Measurements from ENCODE around the gene TAF3. TPM values are rescaled to one million over a fixed set of nuclear protein-coding genes. Genes with fewer than 3 reads are reported as not detected.

TAF3 gene
- total RNA-seq, 2 donors from 2014 or later: 9.7 to 14.0 TPM

GRCh38 chr10:7876541-7877127, 58.3 kb downstream of the TAF3 start:
- Mint-ChIP-seq H3K27me3 (no peaks in the 10 kb centered on the region), H3K9me3 (no peaks in the 10 kb centered on the region), H3K27ac (no peak overlapping the region)

DNA sequence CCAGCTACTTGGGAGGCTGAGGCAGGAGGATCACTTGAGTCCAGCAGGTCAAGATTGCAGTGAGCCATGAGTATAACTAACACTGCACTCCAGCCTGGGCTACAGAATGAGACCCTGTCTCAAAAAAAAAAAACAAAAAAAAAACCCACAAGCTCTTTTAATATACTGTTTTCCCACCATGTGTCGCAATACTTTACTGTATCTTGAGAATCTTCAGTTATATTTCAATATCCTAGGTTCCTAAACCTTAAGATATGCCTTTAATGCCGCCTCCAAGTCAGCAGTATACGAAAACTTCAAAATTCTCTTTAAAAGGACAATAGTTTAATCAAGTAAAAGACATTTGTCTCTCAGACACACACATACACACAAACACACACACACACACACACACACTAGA, 62.8 kb downstream of the TAF3 start:
- ATAC-seq (replicated peaks): no peak
- Mint-ChIP-seq H3K27me3 (no peaks in the 10 kb centered on the region), H3K4me1 (peaks cover 9% of the 10 kb centered on the region), H3K4me3 (no peak overlapping the region), H3K27ac (no peak overlapping the region), H3K36me3 (ENCODE audit: low read depth) (no peaks in the 10 kb centered on the region), H3K9me3 (no peaks in the 10 kb centered on the region)

More at GRCh38 chr10:7876541-7877127, 58.3 kb downstream of the TAF3 start:
- H3K4me1 Mint-ChIP-seq: no peaks in the 10 kb centered on the region
- H3K36me3 Mint-ChIP-seq (ENCODE audit: low read depth): no peaks in the 10 kb centered on the region
- H3K4me3 Mint-ChIP-seq: no peak overlapping the region
- ATAC-seq (replicated peaks): no peak

DNA sequence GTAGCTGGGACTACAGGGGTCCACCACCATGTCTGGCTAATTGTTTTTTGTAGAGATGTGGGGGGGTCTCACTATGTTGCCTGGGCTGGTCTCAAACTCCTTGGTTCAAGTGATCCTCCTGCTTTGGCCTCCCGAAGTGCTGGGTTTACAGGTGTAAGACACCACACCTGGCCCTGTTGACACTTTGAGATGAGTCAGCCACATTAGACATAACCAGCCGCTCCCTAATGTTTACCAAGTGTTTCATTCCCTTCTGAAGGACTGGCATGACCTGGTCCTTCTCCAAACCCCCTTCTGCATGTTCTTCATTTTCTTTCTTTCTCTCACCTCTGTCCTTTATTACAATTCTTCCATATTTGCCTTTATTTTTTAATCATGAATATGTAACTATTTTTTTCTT, 67.8 kb downstream of the TAF3 start:
- no peaks in the 10 kb centered on the region for H3K27me3 Mint-ChIP-seq
- no peak for ATAC-seq (replicated peaks)
- no peaks in the 10 kb centered on the region for H3K36me3 Mint-ChIP-seq (ENCODE audit: low read depth)
- no peak overlapping the region for H3K27ac Mint-ChIP-seq
- H3K9me3 Mint-ChIP-seq: no peaks in the 10 kb centered on the region
- no peak overlapping the region for H3K4me3 Mint-ChIP-seq
- H3K4me1 Mint-ChIP-seq: peaks cover 28% of the 10 kb centered on the region

DNA sequence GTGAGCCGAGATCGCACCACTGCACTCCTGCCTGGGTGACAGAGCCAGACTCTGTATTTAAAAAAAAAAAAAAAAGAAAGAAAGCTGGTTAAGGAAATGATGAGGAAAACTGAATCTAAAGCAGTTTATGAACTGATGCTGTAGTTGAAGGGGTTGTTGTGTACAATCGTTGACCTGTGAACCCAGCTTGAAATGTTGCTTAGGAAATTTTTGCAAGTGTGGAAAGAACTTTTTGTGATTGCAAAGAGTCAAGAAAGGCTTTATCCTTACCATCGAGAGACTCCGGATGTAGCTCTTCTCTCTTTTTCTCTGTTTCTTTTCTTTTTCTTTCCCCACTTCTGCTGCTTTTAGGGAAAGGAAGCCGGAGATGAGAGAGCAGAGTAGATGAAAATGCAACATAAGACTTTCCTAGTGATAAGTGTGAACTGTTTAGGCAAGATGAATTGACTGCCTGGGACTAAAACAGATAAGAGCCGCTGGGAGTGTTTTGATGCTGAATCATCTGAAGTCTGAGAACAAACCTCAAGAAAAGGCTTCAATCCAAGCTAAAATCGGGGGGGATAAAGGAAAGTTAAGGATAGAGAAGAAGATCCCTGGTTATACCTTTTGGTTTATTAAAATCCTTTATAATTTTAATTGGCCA, 69.0 kb downstream of the TAF3 start:
- H3K4me3 Mint-ChIP-seq: no peak overlapping the region
- ATAC-seq (replicated peaks): no peak
- no peaks in the 10 kb centered on the region for H3K9me3 Mint-ChIP-seq
- H3K36me3 Mint-ChIP-seq (ENCODE audit: low read depth): no peaks in the 10 kb centered on the region
- H3K27me3 Mint-ChIP-seq: no peaks in the 10 kb centered on the region
- H3K27ac Mint-ChIP-seq: no peak overlapping the region
- peaks cover 25% of the 10 kb centered on the region for H3K4me1 Mint-ChIP-seq

GRCh38 chr10:7889947-7890542, 71.7 kb downstream of the TAF3 start:
- no peaks in the 10 kb centered on the region for H3K36me3 Mint-ChIP-seq (ENCODE audit: low read depth)
- H3K27me3 Mint-ChIP-seq: no peaks in the 10 kb centered on the region
- peaks cover 29% of the 10 kb centered on the region for H3K4me1 Mint-ChIP-seq
- no peak overlapping the region for H3K4me3 Mint-ChIP-seq
- peak overlapping the region; percentile 26 for H3K27ac Mint-ChIP-seq
- no peak for ATAC-seq (replicated peaks)
- no peaks in the 10 kb centered on the region for H3K9me3 Mint-ChIP-seq

DNA sequence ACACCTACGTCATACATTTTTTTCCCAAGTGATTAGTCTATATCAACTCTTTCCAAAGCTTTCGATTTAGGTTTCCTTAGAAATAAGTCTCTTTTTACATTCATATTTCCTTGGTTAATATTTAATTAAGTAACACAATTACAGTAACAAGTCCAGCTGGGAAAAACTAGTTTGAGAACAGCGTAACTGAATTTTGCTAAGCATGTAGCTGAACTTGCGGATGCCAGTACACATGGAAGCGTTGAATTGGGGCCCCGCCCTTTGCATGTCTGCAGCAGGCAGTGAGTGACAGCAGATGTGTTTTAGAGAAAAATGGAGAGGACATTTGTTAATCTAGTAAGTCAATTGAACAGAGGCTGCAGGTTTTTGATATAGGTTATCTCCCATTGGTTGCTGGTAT, 72.5 kb downstream of the TAF3 start:
- no peak for ATAC-seq (replicated peaks)
- H3K27me3 Mint-ChIP-seq: no peaks in the 10 kb centered on the region

GRCh38 chr10:7891634-7892033, 73.3 kb downstream of the TAF3 start:
- no peak for ATAC-seq (replicated peaks)
- H3K9me3 Mint-ChIP-seq: no peaks in the 10 kb centered on the region
- peaks cover 7% of the 10 kb centered on the region for H3K36me3 Mint-ChIP-seq (ENCODE audit: low read depth)
- peaks cover 23% of the 10 kb centered on the region for H3K4me1 Mint-ChIP-seq
- no peaks in the 10 kb centered on the region for H3K27me3 Mint-ChIP-seq
- H3K4me3 Mint-ChIP-seq: no peak overlapping the region
- no peak overlapping the region for H3K27ac Mint-ChIP-seq

More for the DNA sequence above, 72.5 kb downstream of the TAF3 start:
- Mint-ChIP-seq H3K4me3 (no peak overlapping the region), H3K4me1 (peaks cover 23% of the 10 kb centered on the region), H3K27ac (no peak overlapping the region), H3K36me3 (ENCODE audit: low read depth) (no peaks in the 10 kb centered on the region), H3K9me3 (no peaks in the 10 kb centered on the region)

GRCh38 chr10:7892146-7892545, 73.8 kb downstream of the TAF3 start:
- Mint-ChIP-seq H3K27me3 (no peaks in the 10 kb centered on the region), H3K36me3 (ENCODE audit: low read depth) (peaks cover 12% of the 10 kb centered on the region), H3K4me1 (peaks cover 23% of the 10 kb centered on the region), H3K4me3 (no peak overlapping the region), H3K27ac (no peak overlapping the region), H3K9me3 (no peaks in the 10 kb centered on the region)
- no peak for ATAC-seq (replicated peaks)

GRCh38 chr10:7895699-7896090, 77.4 kb downstream of the TAF3 start:
- peaks cover 35% of the 10 kb centered on the region for H3K36me3 Mint-ChIP-seq (ENCODE audit: low read depth)
- H3K4me3 Mint-ChIP-seq: no peak overlapping the region
- no peak for ATAC-seq (replicated peaks)
- H3K4me1 Mint-ChIP-seq: peaks cover 10% of the 10 kb centered on the region
- no peak overlapping the region for H3K27ac Mint-ChIP-seq
- no peaks in the 10 kb centered on the region for H3K27me3 Mint-ChIP-seq
- no peaks in the 10 kb centered on the region for H3K9me3 Mint-ChIP-seq

GRCh38 chr10:7896297-7896696, 78.0 kb downstream of the TAF3 start:
- Mint-ChIP-seq H3K27ac (no peak overlapping the region), H3K9me3 (no peaks in the 10 kb centered on the region), H3K27me3 (no peaks in the 10 kb centered on the region), H3K36me3 (ENCODE audit: low read depth) (peaks cover 35% of the 10 kb centered on the region), H3K4me1 (peaks cover 10% of the 10 kb centered on the region), H3K4me3 (no peak overlapping the region)
- no peak for ATAC-seq (replicated peaks)

GRCh38 chr10:7901256-7901655, 83.0 kb downstream of the TAF3 start:
- no peak overlapping the region for H3K4me3 Mint-ChIP-seq
- H3K36me3 Mint-ChIP-seq (ENCODE audit: low read depth): peaks cover 32% of the 10 kb centered on the region
- no peaks in the 10 kb centered on the region for H3K27me3 Mint-ChIP-seq
- no peak for ATAC-seq (replicated peaks)
- H3K4me1 Mint-ChIP-seq: peaks cover 15% of the 10 kb centered on the region
- no peak overlapping the region for H3K27ac Mint-ChIP-seq
- no peaks in the 10 kb centered on the region for H3K9me3 Mint-ChIP-seq

GRCh38 chr10:7902413-7902812, 84.1 kb downstream of the TAF3 start:
- Mint-ChIP-seq H3K9me3 (no peaks in the 10 kb centered on the region), H3K36me3 (ENCODE audit: low read depth) (peaks cover 21% of the 10 kb centered on the region), H3K4me1 (peaks cover 16% of the 10 kb centered on the region), H3K27me3 (no peaks in the 10 kb centered on the region), H3K4me3 (no peak overlapping the region), H3K27ac (no peak overlapping the region)
- ATAC-seq (replicated peaks): no peak

DNA sequence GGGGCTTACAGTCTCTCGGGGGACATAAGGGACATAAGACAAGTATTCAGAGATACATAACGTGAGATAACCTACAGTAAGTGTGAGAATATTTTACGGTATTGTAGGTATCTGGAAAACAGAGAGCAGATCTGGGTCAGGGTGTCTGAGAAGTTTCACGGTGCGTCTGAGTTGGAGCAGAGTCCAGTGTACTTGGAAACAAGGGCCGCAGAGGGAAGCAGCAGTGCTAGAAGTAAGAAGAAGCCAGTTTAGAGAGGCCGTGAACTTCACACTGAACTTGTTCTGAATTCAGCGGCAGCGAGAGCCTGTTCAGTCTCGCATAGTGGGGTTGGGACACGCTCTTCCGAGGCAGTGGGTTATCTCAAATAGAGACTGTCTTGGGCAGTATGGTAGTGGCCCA, 85.5 kb downstream of the TAF3 start:
- no peak for ATAC-seq (replicated peaks)

GRCh38 chr10:7906128-7906527, 87.8 kb downstream of the TAF3 start:
- H3K27me3 Mint-ChIP-seq: no peaks in the 10 kb centered on the region
- no peak overlapping the region for H3K27ac Mint-ChIP-seq
- no peak for ATAC-seq (replicated peaks)
- H3K36me3 Mint-ChIP-seq (ENCODE audit: low read depth): no peaks in the 10 kb centered on the region
- no peaks in the 10 kb centered on the region for H3K9me3 Mint-ChIP-seq
- no peak overlapping the region for H3K4me3 Mint-ChIP-seq
- peaks cover 18% of the 10 kb centered on the region for H3K4me1 Mint-ChIP-seq

More for the DNA sequence above, 85.5 kb downstream of the TAF3 start:
- no peak overlapping the region for H3K4me3 Mint-ChIP-seq
- peaks cover 18% of the 10 kb centered on the region for H3K4me1 Mint-ChIP-seq
- H3K27me3 Mint-ChIP-seq: no peaks in the 10 kb centered on the region
- H3K36me3 Mint-ChIP-seq (ENCODE audit: low read depth): peaks cover 6% of the 10 kb centered on the region
- no peak overlapping the region for H3K27ac Mint-ChIP-seq
- no peaks in the 10 kb centered on the region for H3K9me3 Mint-ChIP-seq

- no peak for ATAC-seq (replicated peaks)
- Mint-ChIP-seq H3K27me3 (no peaks in the 10 kb centered on the region), H3K4me1 (peaks cover 17% of the 10 kb centered on the region), H3K9me3 (no peaks in the 10 kb centered on the region), H3K4me3 (no peak overlapping the region), H3K27ac (no peak overlapping the region), H3K36me3 (ENCODE audit: low read depth) (no peaks in the 10 kb centered on the region)
Observed at GRCh38 chr10:7908541-7909210, 90.4 kb downstream of the TAF3 start.
